Measurements from ENCODE around the gene TSC22D4.

DNA sequence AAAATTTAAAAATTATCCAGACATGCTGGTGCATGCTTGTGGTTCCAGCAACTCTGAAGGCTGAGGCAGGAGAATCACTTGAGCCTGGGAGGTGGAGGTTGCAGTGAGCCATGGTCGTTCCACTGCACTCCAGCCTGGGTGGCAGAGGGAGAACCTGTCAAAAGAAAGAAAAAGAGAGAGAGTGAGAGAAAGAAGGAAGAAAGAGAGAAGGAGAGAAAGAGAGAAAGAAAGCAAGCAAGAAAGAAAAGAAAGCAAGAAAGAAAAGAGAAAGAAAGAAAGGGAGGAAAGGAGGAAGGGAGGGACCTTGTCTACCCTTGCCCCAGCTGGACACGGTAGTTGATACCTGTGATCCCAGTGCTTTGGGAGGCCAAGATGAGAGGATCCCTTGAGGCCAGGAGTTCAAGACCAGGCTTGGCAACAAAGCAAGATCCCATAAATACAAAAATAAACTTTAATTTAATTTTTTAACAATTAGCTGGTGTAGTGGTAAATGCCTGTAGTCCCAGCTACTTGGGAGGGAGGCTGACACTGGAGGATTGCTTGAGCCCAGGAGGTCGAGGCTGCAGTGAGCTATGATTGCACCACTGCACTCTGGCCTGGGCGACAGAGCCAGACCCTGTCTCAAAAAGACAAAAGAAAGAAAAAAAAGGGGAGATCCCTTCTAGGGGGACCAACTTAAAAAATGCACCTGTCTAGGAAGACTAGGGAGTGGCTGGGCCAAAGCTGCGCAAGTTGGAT, 13.9 kb upstream of the TSC22D4 start:
- TF ChIP-seq EZH2phosphoT487 (IDR thresholded peaks at IDR 0.05; ENCODE audit: low read depth, severe bottlenecking, unreplicated experiment) (no peak), EZH2 (IDR thresholded peaks at IDR 0.05; ENCODE audit: borderline replicate concordance) (no peak)
- TF ChIP-seq, protein P1, sequence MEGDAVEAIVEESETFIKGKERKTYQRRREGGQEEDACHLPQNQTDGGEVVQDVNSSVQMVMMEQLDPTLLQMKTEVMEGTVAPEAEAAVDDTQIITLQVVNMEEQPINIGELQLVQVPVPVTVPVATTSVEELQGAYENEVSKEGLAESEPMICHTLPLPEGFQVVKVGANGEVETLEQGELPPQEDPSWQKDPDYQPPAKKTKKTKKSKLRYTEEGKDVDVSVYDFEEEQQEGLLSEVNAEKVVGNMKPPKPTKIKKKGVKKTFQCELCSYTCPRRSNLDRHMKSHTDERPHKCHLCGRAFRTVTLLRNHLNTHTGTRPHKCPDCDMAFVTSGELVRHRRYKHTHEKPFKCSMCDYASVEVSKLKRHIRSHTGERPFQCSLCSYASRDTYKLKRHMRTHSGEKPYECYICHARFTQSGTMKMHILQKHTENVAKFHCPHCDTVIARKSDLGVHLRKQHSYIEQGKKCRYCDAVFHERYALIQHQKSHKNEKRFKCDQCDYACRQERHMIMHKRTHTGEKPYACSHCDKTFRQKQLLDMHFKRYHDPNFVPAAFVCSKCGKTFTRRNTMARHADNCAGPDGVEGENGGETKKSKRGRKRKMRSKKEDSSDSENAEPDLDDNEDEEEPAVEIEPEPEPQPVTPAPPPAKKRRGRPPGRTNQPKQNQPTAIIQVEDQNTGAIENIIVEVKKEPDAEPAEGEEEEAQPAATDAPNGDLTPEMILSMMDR (IDR thresholded peaks at IDR 0.05; ENCODE audit: poor library complexity), result no peak
